Bronchial epithelial cell (primary cell): ENCODE measurements around the gene R3HDM2. TPM values are rescaled to one million over a fixed set of nuclear protein-coding genes. Genes with fewer than 3 reads are reported as not detected.

Experiments
- DNase-seq: peaks from one replicate; pipeline ENCODE4 v3.0.0-alpha.2; 2010; ENCODE audit warnings: low read depth
- FAIRE-seq: peaks from 2 replicates; lab custom pipeline; 2011; peaks lifted over from hg19 to GRCh38; lab: Jason Lieb, UNC
- H3K27me3 ChIP-seq: 2 replicates; pipeline ENCODE4 v1.5.1; 2011; ENCODE audit warnings: low read length; ENCODE audit not compliant: control insufficient read depth, insufficient read depth
- H3K36me3 ChIP-seq: 2 replicates; pipeline ENCODE4 v1.5.1; 2011; ENCODE audit warnings: low read length; ENCODE audit not compliant: control insufficient read depth, insufficient read depth
- H3K4me3 ChIP-seq: 2 replicates; pipeline ENCODE4 v1.5.1; 2011; ENCODE audit warnings: mild to moderate bottlenecking, low read depth, low read length, control low read depth
- total RNA-seq: library from RNA; depleted of rRNA; stranded (reverse); fragments of >200 nt; gene quantifications from 2 replicates; pipeline ENCODE4 v1.2.1, GENCODE V29; 2014
- TF ChIP-seq, protein P1 (sequence below): IDR thresholded peaks from 2 replicates; pipeline ENCODE4 v1.5.1; 2011; ENCODE audit warnings: mild to moderate bottlenecking, moderate library complexity, low read length, control low read depth, inconsistent platforms; ENCODE audit not compliant: insufficient read depth, severe bottlenecking

The R3HDM2 gene
- total RNA-seq, 1 donor from 2014 or later, result 5.5 TPM

DNA sequence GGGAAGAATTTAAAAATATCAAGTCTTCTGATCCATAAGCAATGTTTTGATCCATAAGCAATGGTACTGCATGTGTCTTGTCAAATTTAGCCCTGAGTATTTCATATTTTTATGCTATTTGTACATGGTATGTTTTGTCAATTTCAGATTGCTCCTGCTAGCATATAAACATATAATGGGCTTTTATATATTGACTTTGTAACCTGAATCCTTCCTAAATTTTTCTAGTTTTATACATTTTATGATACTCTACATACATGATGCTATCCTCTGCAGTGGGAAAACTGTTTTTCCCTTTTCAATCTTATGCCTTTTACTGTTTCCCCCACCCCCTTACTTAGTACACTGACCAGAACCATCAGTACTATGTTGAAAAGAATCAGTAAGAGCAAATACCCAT lies 75.1 kb downstream of the R3HDM2 start:
- no peaks in the 10 kb centered on the region for H3K27me3 ChIP-seq
- FAIRE-seq (no peak), DNase-seq (no peak)
- no peaks in the 10 kb centered on the region for H3K36me3 ChIP-seq
- TF ChIP-seq, protein P1, sequence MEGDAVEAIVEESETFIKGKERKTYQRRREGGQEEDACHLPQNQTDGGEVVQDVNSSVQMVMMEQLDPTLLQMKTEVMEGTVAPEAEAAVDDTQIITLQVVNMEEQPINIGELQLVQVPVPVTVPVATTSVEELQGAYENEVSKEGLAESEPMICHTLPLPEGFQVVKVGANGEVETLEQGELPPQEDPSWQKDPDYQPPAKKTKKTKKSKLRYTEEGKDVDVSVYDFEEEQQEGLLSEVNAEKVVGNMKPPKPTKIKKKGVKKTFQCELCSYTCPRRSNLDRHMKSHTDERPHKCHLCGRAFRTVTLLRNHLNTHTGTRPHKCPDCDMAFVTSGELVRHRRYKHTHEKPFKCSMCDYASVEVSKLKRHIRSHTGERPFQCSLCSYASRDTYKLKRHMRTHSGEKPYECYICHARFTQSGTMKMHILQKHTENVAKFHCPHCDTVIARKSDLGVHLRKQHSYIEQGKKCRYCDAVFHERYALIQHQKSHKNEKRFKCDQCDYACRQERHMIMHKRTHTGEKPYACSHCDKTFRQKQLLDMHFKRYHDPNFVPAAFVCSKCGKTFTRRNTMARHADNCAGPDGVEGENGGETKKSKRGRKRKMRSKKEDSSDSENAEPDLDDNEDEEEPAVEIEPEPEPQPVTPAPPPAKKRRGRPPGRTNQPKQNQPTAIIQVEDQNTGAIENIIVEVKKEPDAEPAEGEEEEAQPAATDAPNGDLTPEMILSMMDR, result no peak
- H3K4me3 ChIP-seq, result no peak overlapping the region

DNA sequence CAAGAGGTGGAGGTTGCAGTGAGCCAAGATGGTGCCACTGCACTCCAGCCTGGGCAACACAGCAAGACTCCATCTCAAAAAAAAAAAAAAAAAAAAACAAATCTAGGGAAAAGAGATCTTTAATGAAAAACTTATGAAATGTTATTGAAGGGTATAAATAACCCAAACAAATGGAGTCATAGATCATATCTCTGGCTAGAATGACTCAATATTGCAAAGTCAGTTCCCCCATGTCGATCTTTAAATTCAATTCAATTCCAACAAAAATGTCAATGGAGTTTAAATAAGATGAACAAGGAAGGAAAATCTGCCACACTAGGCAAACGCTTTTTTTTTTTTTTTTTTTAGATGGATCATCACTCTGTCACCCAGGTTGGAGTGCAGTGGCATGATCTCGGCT lies 78.7 kb downstream of the R3HDM2 start:
- Histone ChIP-seq H3K4me3 (no peak overlapping the region), H3K27me3 (no peaks in the 10 kb centered on the region), H3K36me3 (no peaks in the 10 kb centered on the region)
- FAIRE-seq, result no peak
- TF ChIP-seq, protein P1, result no peak
- no peak for DNase-seq

DNA sequence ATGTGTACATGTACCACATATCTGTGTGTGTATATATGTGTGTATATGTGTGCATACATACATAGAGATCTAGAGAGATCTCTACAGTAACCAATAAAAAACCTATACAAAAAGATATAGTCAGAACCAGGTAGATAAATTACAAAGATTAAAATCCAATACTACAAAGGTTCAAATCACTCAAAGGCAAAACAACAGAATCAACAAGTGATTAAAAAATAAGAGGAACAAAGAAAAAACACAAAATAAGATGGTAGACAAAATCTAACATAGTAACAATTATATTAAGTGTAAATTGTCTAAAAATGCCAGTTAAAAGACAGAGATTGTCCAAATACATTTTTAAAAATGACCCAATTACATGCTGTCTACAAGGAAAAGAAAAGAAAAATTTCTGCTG lies 83.6 kb downstream of the R3HDM2 start:
- H3K36me3 ChIP-seq, result no peaks in the 10 kb centered on the region
- FAIRE-seq (no peak), DNase-seq (no peak)
- H3K4me3 ChIP-seq, result no peak overlapping the region
- TF ChIP-seq, protein P1, result no peak
- no peaks in the 10 kb centered on the region for H3K27me3 ChIP-seq

DNA sequence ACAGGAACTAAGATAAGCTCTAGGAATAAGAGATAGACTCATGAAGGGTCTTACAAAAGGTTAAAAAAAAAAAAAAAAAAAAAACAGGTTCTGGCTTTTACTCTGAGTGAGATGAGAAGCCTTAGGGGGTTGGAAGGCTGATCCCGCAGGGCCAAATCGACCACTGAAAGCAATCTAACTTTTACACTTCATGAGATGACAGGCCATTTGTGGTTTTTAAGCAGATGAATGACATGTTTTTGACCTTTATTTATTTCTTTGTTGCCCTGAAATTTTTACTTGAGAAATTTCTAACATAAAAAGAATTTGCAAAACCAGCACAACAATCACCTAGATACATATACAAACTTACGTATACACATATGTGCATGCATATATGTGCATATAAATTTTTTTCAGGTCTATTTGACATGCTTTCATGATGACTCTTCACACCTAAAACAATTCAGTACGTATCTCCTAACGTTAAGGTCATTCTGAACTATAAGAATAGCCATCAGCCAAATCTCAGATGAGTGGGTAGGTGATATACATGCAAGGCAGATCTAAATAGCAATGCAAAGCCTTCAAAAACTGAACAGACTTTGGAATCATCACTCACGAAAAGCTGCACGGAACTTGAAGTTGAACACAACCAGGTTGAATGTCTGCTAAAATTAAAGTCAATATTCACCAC lies 87.0 kb downstream of the R3HDM2 start:
- Histone ChIP-seq H3K36me3 (no peaks in the 10 kb centered on the region), H3K27me3 (no peaks in the 10 kb centered on the region), H3K4me3 (no peak overlapping the region)
- DNase-seq (no peak), FAIRE-seq (no peak)
- TF ChIP-seq, protein P1, result no peak

DNA sequence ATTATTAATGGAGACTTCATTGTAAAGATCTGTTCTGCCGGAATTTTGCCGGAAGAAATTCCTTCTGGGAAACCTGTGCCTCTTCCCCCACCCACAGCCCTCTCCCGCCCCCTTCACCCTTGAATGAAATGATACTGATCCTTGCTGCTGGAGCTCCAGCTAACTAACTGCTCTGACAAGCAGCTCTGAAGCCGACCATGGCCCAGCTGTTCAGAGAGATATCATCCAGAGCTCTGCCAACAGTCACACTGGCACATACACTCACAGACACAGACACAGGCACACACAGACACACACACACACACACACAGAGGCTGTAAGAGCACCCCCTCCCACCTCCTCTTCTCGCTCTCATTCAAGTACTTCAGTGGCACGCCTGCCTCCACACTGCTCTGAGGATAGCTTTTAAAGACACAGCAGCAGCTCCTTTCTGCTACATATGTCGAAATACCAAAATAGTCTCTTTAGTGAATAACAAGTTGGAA lies 88.6 kb downstream of the R3HDM2 start:
- no peaks in the 10 kb centered on the region for H3K27me3 ChIP-seq
- H3K36me3 ChIP-seq, result no peaks in the 10 kb centered on the region
- FAIRE-seq (no peak), DNase-seq (no peak)
- TF ChIP-seq, protein P1, result no peak
- H3K4me3 ChIP-seq, result no peak overlapping the region
